A549 (cell line): ENCODE results near the gene KNDC1. TPM values are rescaled to one million over a fixed set of nuclear protein-coding genes. Genes with fewer than 3 reads are reported as not detected.

Experiments used
- ATAC-seq, 2 experiments: fragments of 200-7000 bp in 1 of 2; fragments of >200 bp in 1 of 2; cut with Nextera tagmentation in 1 of 2; cut with Tn5 transposase in 1 of 2; 3 replicates each; pipeline versions ENCODE4 v1.8.0 to v1.9.1; 2018 to 2020; ENCODE audit warnings: mild to moderate bottlenecking in 1 of 2, moderate library complexity in 1 of 2
- CTCF ChIA-PET: fragments of 300-600 bp; sonication (Branson Sonifier 250); formaldehyde crosslinking; extraction: SDS; loops from one replicate; lab custom pipeline; 2021; ENCODE audit warnings: antibody characterized with exemption, inconsistent platforms; lab: Yijun Ruan, JAX
- POLR2A ChIA-PET: fragments of 350-600 bp; formaldehyde crosslinking; extraction: SDS; loops from one replicate; lab custom pipeline; 2021; ENCODE audit warnings: antibody characterized with exemption, inconsistent platforms; lab: Yijun Ruan, JAX
- DNase-seq, 2 experiments: peaks; one replicate each; pipeline versions ENCODE4 v3.0.0 to v3.0.0-alpha.2; 2011 to 2016; ENCODE audit warnings: low read depth in 1 of 2, low spot score in 1 of 2
- FAIRE-seq: peaks from 2 replicates; lab custom pipeline; 2011; peaks lifted over from hg19 to GRCh38; lab: Jason Lieb, UNC
- H3K27ac ChIP-seq, 2 experiments: fragments of >200 bp; sonication (Bioruptor Twin); formaldehyde crosslinking; 3 replicates each; pipeline ENCODE4 v1.5.1; 2016 to 2017
- H3K4me1 ChIP-seq: fragments of >200 bp; sonication (Bioruptor Twin); formaldehyde crosslinking; 3 replicates; pipeline ENCODE4 v1.6.1; 2016
- H3K4me2 ChIP-seq: fragments of >200 bp; sonication (Bioruptor Twin); formaldehyde crosslinking; 3 replicates; pipeline ENCODE4 v1.6.1; 2016
- H3K4me3 ChIP-seq: fragments of >200 bp; sonication (Bioruptor Twin); formaldehyde crosslinking; 3 replicates; pipeline ENCODE4 v1.5.1; 2016
- H3K9me3 ChIP-seq: fragments of >200 bp; sonication (Bioruptor Twin); formaldehyde crosslinking; 3 replicates; pipeline ENCODE4 v1.6.1; 2016
- CBX2 ChIP-seq: fragments of 200-600 bp; sonication (generic); IDR thresholded peaks from 2 replicates; pipeline ENCODE4 v1.6.1; 2016; ENCODE audit warnings: low read depth, mild to moderate bottlenecking, borderline replicate concordance
- CEBPB ChIP-seq, 2 experiments: fragments of >200 bp in 1 of 2; sonication (Bioruptor Twin) in 1 of 2; formaldehyde crosslinking in 1 of 2; IDR thresholded peaks; 2 replicates each; pipeline ENCODE4 v1.6.1; 2012 to 2016
- EHMT2 ChIP-seq: fragments of 200-600 bp; sonication (generic); IDR thresholded peaks from 2 replicates; pipeline ENCODE4 v1.6.1; 2016; ENCODE audit warnings: antibody characterized with exemption, low read depth, mild to moderate bottlenecking, moderate library complexity
- EP300 ChIP-seq, 2 experiments: fragments of >200 bp; sonication (Bioruptor Twin); formaldehyde crosslinking; IDR thresholded peaks; 2 replicates in 1 of 2; 3 replicates in 1 of 2; pipeline ENCODE4 v1.6.1; 2016 to 2017
- FOXS1 ChIP-seq: fragments of 250-450 bp; sonication (Bioruptor Pico); IDR thresholded peaks from 2 replicates; pipeline ENCODE4 v1.5.0; 2020; ENCODE audit warnings: mild to moderate bottlenecking, moderate library complexity
- GATA3 ChIP-seq: IDR thresholded peaks from 2 replicates; pipeline ENCODE4 v1.6.1; 2012; ENCODE audit warnings: borderline replicate concordance
- HDAC2 ChIP-seq: fragments of 200-600 bp; sonication (generic); IDR thresholded peaks from 2 replicates; pipeline ENCODE4 v1.6.1; 2016
- JUN ChIP-seq, 2 experiments: fragments of >200 bp; sonication (Bioruptor Twin); formaldehyde crosslinking; IDR thresholded peaks; 2 replicates in 1 of 2; 3 replicates in 1 of 2; pipeline ENCODE4 v1.6.1; 2016 to 2017
- JUNB ChIP-seq: fragments of >200 bp; sonication (Bioruptor Twin); formaldehyde crosslinking; IDR thresholded peaks from 2 replicates; pipeline ENCODE4 v1.6.1; 2016
- KDM1A ChIP-seq: fragments of 200-600 bp; sonication (generic); IDR thresholded peaks from 2 replicates; pipeline ENCODE4 v1.6.1; 2016; ENCODE audit warnings: low read depth, mild to moderate bottlenecking
- NPAS2 ChIP-seq: fragments of 250-450 bp; sonication (Bioruptor Pico); IDR thresholded peaks from 2 replicates; pipeline ENCODE4 v1.8.0; 2022; ENCODE audit warnings: mild to moderate bottlenecking, moderate library complexity, borderline replicate concordance
- POLR2A ChIP-seq: IDR thresholded peaks from 2 replicates; pipeline ENCODE4 v1.6.1; 2012; ENCODE audit warnings: mild to moderate bottlenecking, low read length
- POLR2AphosphoS2 ChIP-seq: conservative IDR thresholded peaks from 2 replicates; pipeline ENCODE4 v1.6.1; 2012; ENCODE audit warnings: low read length, improper control_type of control experiment, inconsistent platforms
- RCOR1 ChIP-seq: fragments of 150-350 bp; IDR thresholded peaks from 2 replicates; pipeline ENCODE4 v1.6.1; 2014; ENCODE audit warnings: antibody characterized with exemption, low read length, low read depth
- ZC3H11A ChIP-seq: fragments of 450-650 bp; IDR thresholded peaks from 2 replicates; pipeline ENCODE4 v1.6.1; 2014; ENCODE audit warnings: antibody characterized with exemption, mild to moderate bottlenecking
- ZSCAN20 ChIP-seq: fragments of 250-450 bp; sonication (Bioruptor Pico); IDR thresholded peaks from 2 replicates; pipeline ENCODE4 v1.8.0; 2022; ENCODE audit warnings: mild to moderate bottlenecking, moderate library complexity
- WGBS: methylation state at CpG from one replicate; pipeline ENCODE4 v1.1.6; 2017; ENCODE audit errors: missing lambda C conversion rate; 5-methylcytosine and 5-hydroxymethylcytosine counted together
- polyA plus RNA-seq, 4 experiments: library from polyadenylated mRNA; depleted of rRNA in 3 of 4; stranded (reverse); fragments of >200 nt; fragmentation: RNase III in 1 of 4; extraction: RNeasy Plus Mini Kit Qiagen cat#74134 plus additional on column Dnase treatment in 1 of 4; gene quantifications; 2 replicates in 3 of 4; 3 replicates in 1 of 4; pipeline ENCODE4 v1.2.3, GENCODE V29; 2011 to 2017
- TF ChIP-seq, protein P1 (sequence below): fragments of 150-350 bp; IDR thresholded peaks from 2 replicates; pipeline ENCODE4 v1.6.1; 2014; ENCODE audit warnings: low read depth, mild to moderate bottlenecking, low read length
- TF ChIP-seq, protein P2 (sequence below): IDR thresholded peaks from 2 replicates; pipeline ENCODE4 v1.6.1; 2012
- TF ChIP-seq, protein P3 (sequence below): fragments of 200-600 bp; sonication (generic); IDR thresholded peaks from 2 replicates; pipeline ENCODE4 v1.6.1; 2016; ENCODE audit warnings: antibody characterized with exemption, mild to moderate bottlenecking, moderate library complexity
- TF ChIP-seq, protein P4 (sequence below): fragments of 250-450 bp; sonication (Bioruptor Pico); IDR thresholded peaks from 2 replicates; pipeline ENCODE4 v1.5.0; 2021; ENCODE audit warnings: mild to moderate bottlenecking, moderate library complexity, borderline replicate concordance

KNDC1 gene
- polyA plus RNA-seq, 2 of the 4 experiments (the other 2 are of a cell fraction): 0.56 to 0.63 TPM

DNA sequence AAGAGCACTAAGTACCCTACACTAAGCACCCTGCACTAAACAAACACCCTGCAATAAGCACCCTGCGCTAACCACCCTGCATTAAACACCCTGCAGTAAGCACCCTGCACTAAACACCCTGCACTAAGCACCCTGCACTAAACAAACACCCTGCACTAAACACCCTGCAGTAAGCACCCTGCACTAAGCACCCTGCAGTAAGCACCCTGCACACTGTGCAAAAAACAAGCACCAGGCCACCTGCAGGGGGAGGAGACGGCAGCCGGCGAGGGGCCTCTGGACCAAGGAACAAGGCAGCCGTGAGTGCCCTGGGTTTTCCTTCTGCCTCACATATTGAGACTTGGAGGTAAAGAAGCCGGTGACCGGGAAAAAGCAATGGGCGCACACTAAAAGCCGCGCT is 30.2 kb downstream of the KNDC1 start (continued):
- TF ChIP-seq, protein P1, sequence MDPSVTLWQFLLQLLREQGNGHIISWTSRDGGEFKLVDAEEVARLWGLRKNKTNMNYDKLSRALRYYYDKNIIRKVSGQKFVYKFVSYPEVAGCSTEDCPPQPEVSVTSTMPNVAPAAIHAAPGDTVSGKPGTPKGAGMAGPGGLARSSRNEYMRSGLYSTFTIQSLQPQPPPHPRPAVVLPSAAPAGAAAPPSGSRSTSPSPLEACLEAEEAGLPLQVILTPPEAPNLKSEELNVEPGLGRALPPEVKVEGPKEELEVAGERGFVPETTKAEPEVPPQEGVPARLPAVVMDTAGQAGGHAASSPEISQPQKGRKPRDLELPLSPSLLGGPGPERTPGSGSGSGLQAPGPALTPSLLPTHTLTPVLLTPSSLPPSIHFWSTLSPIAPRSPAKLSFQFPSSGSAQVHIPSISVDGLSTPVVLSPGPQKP: no peak
- TF ChIP-seq CEBPB (IDR thresholded peaks at IDR 0.05) (no peak), POLR2A (no peak), POLR2AphosphoS2 (no peak), ZC3H11A (no peak), JUNB (no peak), CBX2 (no peak), GATA3 (no peak)

DNA sequence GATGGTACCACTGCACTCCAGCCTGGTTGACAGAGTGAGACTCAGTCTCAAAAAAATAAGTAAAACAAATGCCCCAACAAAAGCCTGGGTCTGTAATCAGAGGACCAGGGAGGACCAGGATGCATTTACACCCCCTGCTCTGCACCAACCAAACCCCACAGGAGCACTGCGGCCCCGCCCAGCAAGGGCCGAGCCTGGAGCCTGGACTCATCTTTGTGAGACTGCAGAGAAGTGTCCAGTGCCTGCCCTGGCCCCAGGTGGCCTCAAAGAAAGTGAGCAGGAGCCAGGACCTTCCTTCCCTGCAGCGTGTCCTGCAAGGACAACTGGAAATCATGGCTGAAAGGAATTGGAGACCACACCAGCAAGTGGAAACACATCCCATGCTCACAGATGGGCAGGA is 31.6 kb downstream of the KNDC1 start:
- POLR2A ChIA-PET: no interaction called here
- 44% methylated on average over 4 of the region's 4 CpGs for WGBS
- CTCF ChIA-PET: no interaction called here
- FAIRE-seq (no peak), DNase-seq (no peak), ATAC-seq (no peak)
- H3K27ac ChIP-seq: no peak overlapping the region
- no peaks in the 10 kb centered on the region for H3K4me1 ChIP-seq
- TF ChIP-seq, protein P2, sequence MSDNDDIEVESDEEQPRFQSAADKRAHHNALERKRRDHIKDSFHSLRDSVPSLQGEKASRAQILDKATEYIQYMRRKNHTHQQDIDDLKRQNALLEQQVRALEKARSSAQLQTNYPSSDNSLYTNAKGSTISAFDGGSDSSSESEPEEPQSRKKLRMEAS: no peak
- TF ChIP-seq CEBPB (IDR thresholded peaks at IDR 0.05): no peak
- TF ChIP-seq KDM1A: no peak
- TF ChIP-seq HDAC2: no peak
- no peak for TF ChIP-seq EP300 (IDR thresholded peaks at IDR 0.05)
- TF ChIP-seq JUN (IDR thresholded peaks at IDR 0.05): no peak
- no peak for TF ChIP-seq NPAS2 (CRISPR knock-in tag)
- TF ChIP-seq FOXS1 (CRISPR knock-in tag): no peak
- TF ChIP-seq, protein P1: no peak
- no peak for TF ChIP-seq RCOR1
- TF ChIP-seq, protein P3, sequence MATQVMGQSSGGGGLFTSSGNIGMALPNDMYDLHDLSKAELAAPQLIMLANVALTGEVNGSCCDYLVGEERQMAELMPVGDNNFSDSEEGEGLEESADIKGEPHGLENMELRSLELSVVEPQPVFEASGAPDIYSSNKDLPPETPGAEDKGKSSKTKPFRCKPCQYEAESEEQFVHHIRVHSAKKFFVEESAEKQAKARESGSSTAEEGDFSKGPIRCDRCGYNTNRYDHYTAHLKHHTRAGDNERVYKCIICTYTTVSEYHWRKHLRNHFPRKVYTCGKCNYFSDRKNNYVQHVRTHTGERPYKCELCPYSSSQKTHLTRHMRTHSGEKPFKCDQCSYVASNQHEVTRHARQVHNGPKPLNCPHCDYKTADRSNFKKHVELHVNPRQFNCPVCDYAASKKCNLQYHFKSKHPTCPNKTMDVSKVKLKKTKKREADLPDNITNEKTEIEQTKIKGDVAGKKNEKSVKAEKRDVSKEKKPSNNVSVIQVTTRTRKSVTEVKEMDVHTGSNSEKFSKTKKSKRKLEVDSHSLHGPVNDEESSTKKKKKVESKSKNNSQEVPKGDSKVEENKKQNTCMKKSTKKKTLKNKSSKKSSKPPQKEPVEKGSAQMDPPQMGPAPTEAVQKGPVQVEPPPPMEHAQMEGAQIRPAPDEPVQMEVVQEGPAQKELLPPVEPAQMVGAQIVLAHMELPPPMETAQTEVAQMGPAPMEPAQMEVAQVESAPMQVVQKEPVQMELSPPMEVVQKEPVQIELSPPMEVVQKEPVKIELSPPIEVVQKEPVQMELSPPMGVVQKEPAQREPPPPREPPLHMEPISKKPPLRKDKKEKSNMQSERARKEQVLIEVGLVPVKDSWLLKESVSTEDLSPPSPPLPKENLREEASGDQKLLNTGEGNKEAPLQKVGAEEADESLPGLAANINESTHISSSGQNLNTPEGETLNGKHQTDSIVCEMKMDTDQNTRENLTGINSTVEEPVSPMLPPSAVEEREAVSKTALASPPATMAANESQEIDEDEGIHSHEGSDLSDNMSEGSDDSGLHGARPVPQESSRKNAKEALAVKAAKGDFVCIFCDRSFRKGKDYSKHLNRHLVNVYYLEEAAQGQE: no peak
- TF ChIP-seq, protein P4, sequence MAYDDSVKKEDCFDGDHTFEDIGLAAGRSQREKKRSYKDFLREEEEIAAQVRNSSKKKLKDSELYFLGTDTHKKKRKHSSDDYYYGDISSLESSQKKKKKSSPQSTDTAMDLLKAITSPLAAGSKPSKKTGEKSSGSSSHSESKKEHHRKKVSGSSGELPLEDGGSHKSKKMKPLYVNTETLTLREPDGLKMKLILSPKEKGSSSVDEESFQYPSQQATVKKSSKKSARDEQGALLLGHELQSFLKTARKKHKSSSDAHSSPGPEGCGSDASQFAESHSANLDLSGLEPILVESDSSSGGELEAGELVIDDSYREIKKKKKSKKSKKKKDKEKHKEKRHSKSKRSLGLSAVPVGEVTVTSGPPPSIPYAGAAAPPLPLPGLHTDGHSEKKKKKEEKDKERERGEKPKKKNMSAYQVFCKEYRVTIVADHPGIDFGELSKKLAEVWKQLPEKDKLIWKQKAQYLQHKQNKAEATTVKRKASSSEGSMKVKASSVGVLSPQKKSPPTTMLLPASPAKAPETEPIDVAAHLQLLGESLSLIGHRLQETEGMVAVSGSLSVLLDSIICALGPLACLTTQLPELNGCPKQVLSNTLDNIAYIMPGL: no peak
- no peak for TF ChIP-seq ZSCAN20
- no peak for TF ChIP-seq GATA3
- no peak for TF ChIP-seq EHMT2
- H3K9me3 ChIP-seq: peaks cover 12% of the 10 kb centered on the region; the same call in 2 of the 3 replicates
- H3K4me2 ChIP-seq: no peak overlapping the region
- H3K4me3 ChIP-seq: no peak overlapping the region
